Astrocyte (in vitro differentiated cells and primary cell): ENCODE measurements around the gene GJC1.

Experiments
- CTCF ChIP-seq: IDR thresholded peaks from 2 replicates; pipeline ENCODE4 v1.5.1; 2011; ENCODE audit warnings: low read depth, mild to moderate bottlenecking, inconsistent platforms, low read length, moderate library complexity; ENCODE audit not compliant: insufficient read depth
- EZH2 ChIP-seq: IDR thresholded peaks from 2 replicates; pipeline ENCODE4 v1.6.1; 2012; ENCODE audit warnings: mild to moderate bottlenecking, low read length, inconsistent platforms; ENCODE audit not compliant: insufficient read depth

DNA sequence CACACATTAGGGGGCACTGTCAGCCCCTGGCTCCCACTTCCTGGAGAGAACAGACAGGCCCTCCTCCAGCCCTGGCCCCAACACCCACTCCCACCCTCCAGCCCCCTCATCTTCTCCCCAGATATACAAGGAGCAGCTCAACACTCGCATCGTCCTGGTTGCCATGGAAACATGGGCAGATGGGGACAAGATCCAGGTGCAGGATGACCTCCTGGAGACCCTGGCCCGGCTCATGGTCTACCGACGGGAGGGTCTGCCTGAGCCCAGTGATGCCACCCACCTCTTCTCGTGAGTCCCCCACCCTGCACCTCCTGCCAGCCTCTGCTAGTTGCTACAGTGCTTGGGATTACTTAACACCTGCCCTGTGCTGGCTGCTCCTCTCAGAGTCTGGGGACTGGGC is 56.9 kb downstream of the GJC1 start:
- TF ChIP-seq EZH2, result no peak
- no peak for TF ChIP-seq CTCF
